Inferior parietal cortex (tissue), 1 donor: ENCODE data around the gene ATP5MC3.
A peak's percentile ranks its signal among the peaks of the same experiment; 100 is the strongest.
"Not testable (repeated sequence)": the region's sequence is repeated elsewhere in the genome, so short reads cannot be mapped to it uniquely, and the experiment has no call there.

ENCODE experiments used
- DNase-seq: peaks from one replicate; pipeline ENCODE4 v3.0.0-alpha.2; 2016; ENCODE audit errors: extremely low spot score

The ATP5MC3 gene

GRCh38 chr2:175181104-175181876, at the start of gene ATP5MC3:
Gene ATP5MC3 (minus strand): TSS chr2:175181710. CDS start chr2:175181393, 317 bp downstream.
- DNase-seq = peak; percentile 97

- DNase-seq = not testable (repeated sequence)
Measured at GRCh38 chr2:175228601-175229000, 47.1 kb upstream of the ATP5MC3 start.

- no peak for DNase-seq
Measured at GRCh38 chr2:175228179-175228578, 46.7 kb upstream of the ATP5MC3 start.

GRCh38 chr2:175227393-175227792, 45.9 kb upstream of the ATP5MC3 start:
- DNase-seq = no peak

- no peak for DNase-seq
Measured at GRCh38 chr2:175220075-175220474, 38.6 kb upstream of the ATP5MC3 start.

- no peak for DNase-seq
Measured at GRCh38 chr2:175218551-175218950, 37.0 kb upstream of the ATP5MC3 start.

- peak; percentile 46 for DNase-seq
Measured at GRCh38 chr2:175207741-175208438, 26.4 kb upstream of the ATP5MC3 start.

- DNase-seq = no peak
Measured at GRCh38 chr2:175206866-175207265, 25.4 kb upstream of the ATP5MC3 start.

- no peak for DNase-seq
Measured at GRCh38 chr2:175205523-175205922, 24.0 kb upstream of the ATP5MC3 start.

GRCh38 chr2:175203621-175204496, 22.3 kb upstream of the ATP5MC3 start:
- DNase-seq = peak; percentile 51

GRCh38 chr2:175195012-175195411, 13.5 kb upstream of the ATP5MC3 start:
- no peak for DNase-seq

GRCh38 chr2:175188761-175189160, 7.3 kb upstream of the ATP5MC3 start:
- no peak for DNase-seq

GRCh38 chr2:175187378-175187777, 5.9 kb upstream of the ATP5MC3 start:
- no peak for DNase-seq

GRCh38 chr2:175183674-175184073, 2.2 kb upstream of the ATP5MC3 start:
- DNase-seq = no peak

GRCh38 chr2:175181877-175182308, 383 bp upstream of the ATP5MC3 start:
- no peak for DNase-seq

GRCh38 chr2:175180701-175181103, 808 bp downstream of the ATP5MC3 start:
- DNase-seq = peak; percentile 41

- DNase-seq = no peak
Measured at GRCh38 chr2:175176624-175177023, 4.9 kb downstream of the ATP5MC3 start.

- DNase-seq = no peak
Measured at GRCh38 chr2:175175896-175176295, 5.6 kb downstream of the ATP5MC3 start.

GRCh38 chr2:175175320-175175719, 6.2 kb downstream of the ATP5MC3 start:
- DNase-seq = no peak

GRCh38 chr2:175170659-175171304, 10.7 kb downstream of the ATP5MC3 start:
- no peak for DNase-seq

GRCh38 chr2:175169191-175169590, 12.3 kb downstream of the ATP5MC3 start:
- DNase-seq = no peak

- DNase-seq = no peak
Measured at GRCh38 chr2:175168564-175168945, 13.0 kb downstream of the ATP5MC3 start.
